Heart left ventricle (tissue), 16 donors: ENCODE data around the gene PLET1. TPM values are rescaled to one million over a fixed set of nuclear protein-coding genes. Genes with fewer than 3 reads are reported as not detected.

ENCODE experiments used
- ATAC-seq, 4 donors: fragments of 200-7000 bp; cut with Tn5 transposase; one replicate each; pipeline ENCODE4 v1.9.1; 2020 to 2022; ENCODE audit warnings: moderate library complexity in 4 of 4, mild to moderate bottlenecking in 3 of 4, moderate number of reproducible peaks in 1 of 4
- DNase-seq, 5 donors: peaks; one replicate each; pipeline ENCODE4 v3.0.0-alpha.2; 2020
- H3K27ac ChIP-seq, 12 donors: fragments of 200-600 bp; sonication (generic) in 4 of 12; one replicate each; pipeline versions ENCODE4 v1.5.0 to v1.8.0; 2016 to 2022; ENCODE audit warnings: mild to moderate bottlenecking in 2 of 12
- H3K27me3 ChIP-seq, 9 donors: fragments of 200-600 bp; sonication (generic) in 2 of 9; one replicate each; pipeline versions ENCODE4 v1.5.1 to v1.8.0; 2016 to 2022; ENCODE audit warnings: mild to moderate bottlenecking in 3 of 9
- H3K36me3 ChIP-seq, 9 donors: fragments of 200-600 bp; sonication (generic) in 2 of 9; one replicate each; pipeline versions ENCODE4 v1.5.0 to v1.8.0; 2018 to 2022; ENCODE audit warnings: mild to moderate bottlenecking in 2 of 9
- H3K4me1 ChIP-seq, 12 donors: fragments of 200-600 bp; sonication (generic) in 4 of 12; one replicate each; pipeline versions ENCODE4 v1.5.0 to v1.8.0; 2016 to 2022; ENCODE audit warnings: mild to moderate bottlenecking in 3 of 12
- H3K4me3 ChIP-seq, 12 donors: fragments of 200-600 bp; sonication (generic) in 4 of 12; one replicate each; pipeline versions ENCODE4 v1.5.0 to v1.8.0; 2017 to 2022; ENCODE audit warnings: mild to moderate bottlenecking in 9 of 12, moderate library complexity in 4 of 12
- H3K9me3 ChIP-seq, 12 donors: fragments of 200-600 bp; sonication (generic) in 4 of 12; one replicate each; pipeline versions ENCODE4 v1.5.0 to v1.8.0; 2016 to 2022; ENCODE audit warnings: mild to moderate bottlenecking in 1 of 12
- CTCF ChIP-seq, 12 donors: fragments of 200-600 bp; sonication (generic) in 4 of 12; IDR thresholded peaks; one replicate each; pipeline versions ENCODE4 v1.5.0 to v1.8.0; 2018 to 2022; ENCODE audit warnings: antibody characterized with exemption in 12 of 12, mild to moderate bottlenecking in 5 of 12
- POLR2A ChIP-seq, 2 donors: fragments of 450-650 bp; IDR thresholded peaks; one replicate each; pipeline ENCODE4 v1.6.1; 2017; ENCODE audit warnings: antibody characterized with exemption in 2 of 2, mild to moderate bottlenecking in 2 of 2, moderate library complexity in 2 of 2
- WGBS, 4 donors: extraction: QIAGEN DNeasy Blood & Tissue Kit in 2 of 4; methylation state at CpG; one replicate each; pipeline versions ENCODE4 v1.1.5 to v1.1.7; 2013 to 2018; 5-methylcytosine and 5-hydroxymethylcytosine counted together
- intact Hi-C, 10 donors: fragments of 100-400 bp; cut with DNase I; formaldehyde crosslinking; loops; one replicate each; pipeline versions ENCODE4 v1.11.1 to v1.14.2; 2022
- polyA plus RNA-seq, 2 donors: library from polyadenylated mRNA; stranded (reverse); fragments of 200-250 nt; gene quantifications; one replicate each; pipeline ENCODE4 v1.2.3, GENCODE V29; 2013
- total RNA-seq, 9 donors: library from RNA; depleted of rRNA in 2 of 9; stranded (reverse); fragments of >200 nt in 2 of 9; fragmentation: NEBNext Ultra II Directional in 3 of 9; extraction: Animal tissue kit (Norgen Biotek cat#: 25700) in 3 of 9; gene quantifications; one replicate each; pipeline versions ENCODE4 v1.1.0 to v1.2.4, GENCODE V29; 2016 to 2023
- donor health status: ischemic (EF 13 %, LVEDD 7.1; RV severe dilation, severe dysfunction).
- donor health status: healthy with polysubstance abuse.
- donor health status: DM: no; HTN: yes; CAD: no.
- donor health status: DM: no; HTN: no; CAD: no.
- donor health status: ischemic (EF 25% LVEDD 6.9; RV normal size, moderate dysfunction).
- donor health status: ischemic (EF 25% LVEDD 5.7; RV mildly dilated, moderate dysfunction).
- donor health status: healthy.
- donor health status: DM: yes; HTN: yes; CAD: no.
- donor health status: ischemic (EF 35%, LVEDD 5.7; RV mildly dilated, moderate dysfunction).
- donor health status: nonischemic (EF 11% LVEDD 7.7; RV severe dilation, severe dysfunction).
- donor health status: DM: yes; HTN: yes; CAD: no.
- donor health status: PGD.
- donor health status: ischemic (EF 29% LVEDD 5.4; RV normal size, mild dysfunction).
- donor health status: nonischemic (EF 23%, LVEDD 6.1; RV moderate dilation, normal function).

The PLET1 gene
- total and polyA plus RNA-seq, 11 donors = not detected

GRCh38 chr11:112291191-112291590, 30.5 kb upstream of the PLET1 start:
- TF ChIP-seq POLR2A (IDR thresholded peaks at IDR 0.05) (no peak), CTCF (IDR thresholded peaks at IDR 0.05) (no peak)
- peak overlapping the region in 10 of 12 donors; percentile 53 to 89 (median 65) for H3K4me3 ChIP-seq
- ATAC-seq (peak in 2 of 4 donors; percentile 7 to 40), DNase-seq (peak in 1 of 5 donors; percentile 43)
- H3K9me3 ChIP-seq = peaks cover 0 to 4% (median 0%) of the 10 kb centered on the region in 12 donors
- no peaks in the 10 kb centered on the region for H3K36me3 ChIP-seq
- intact Hi-C loops = loop anchor here (2.0 to 10.0 kb wide), 17 partner anchors 164 to 998 kb away; partner anchors contain the start of gene NCAM1 (in 1 of the 10)
- no peaks in the 10 kb centered on the region for H3K27me3 ChIP-seq
- WGBS, 4 donors = 54 to 77% (median 69%) methylated on average over 6 of the region's 6 CpGs
- peaks cover 0 to 38% (median 16%) of the 10 kb centered on the region in 12 donors for H3K4me1 ChIP-seq
- peak overlapping the region in 11 of 12 donors; percentile 30 to 91 (median 81) for H3K27ac ChIP-seq

- intact Hi-C loops = loop anchor here (1.0 to 10.0 kb wide), 18 partner anchors 164 to 998 kb away; partner anchors contain the start of gene NCAM1 (in 1 of the 10)
- Histone ChIP-seq H3K27ac (peak overlapping the region; percentile 24 to 91 (median 80)), H3K4me3 (peak overlapping the region; percentile 49 to 89 (median 62)), H3K9me3 (peaks cover 0 to 4% (median 0%) of the 10 kb centered on the region in 12 donors), H3K27me3 (no peaks in the 10 kb centered on the region), H3K4me1 (peaks cover 0 to 44% (median 17%) of the 10 kb centered on the region in 12 donors), H3K36me3 (no peaks in the 10 kb centered on the region)
- DNase-seq (no peak), ATAC-seq (no peak)
- TF ChIP-seq POLR2A (IDR thresholded peaks at IDR 0.05) (peak in 1 of 2 donors; percentile 4), CTCF (IDR thresholded peaks at IDR 0.05) (no peak)
- 6 to 19% (median 14%) methylated on average over 4 of the region's 4 CpGs for WGBS, 4 donors
Measured at GRCh38 chr11:112290493-112290850, 29.8 kb upstream of the PLET1 start.

GRCh38 chr11:112289588-112290492, 29.2 kb upstream of the PLET1 start:
- Histone ChIP-seq H3K36me3 (no peaks in the 10 kb centered on the region), H3K4me1 (peaks cover 0 to 44% (median 16%) of the 10 kb centered on the region in 12 donors), H3K27me3 (no peaks in the 10 kb centered on the region), H3K4me3 (peak overlapping the region; percentile 49 to 89 (median 62)), H3K9me3 (peaks cover 0 to 4% (median 0%) of the 10 kb centered on the region in 12 donors), H3K27ac (peak overlapping the region; percentile 24 to 91 (median 80))
- DNase-seq (peak; percentile 83 to 93 (median 88)), ATAC-seq (peak; percentile 60 to 90 (median 87))
- TF ChIP-seq CTCF (IDR thresholded peaks at IDR 0.05) = peak; percentile 66 to 96 (median 87)
- TF ChIP-seq POLR2A (IDR thresholded peaks at IDR 0.05) = peak in 1 of 2 donors; percentile 66
- 2 to 10% (median 4%) methylated on average over 23 to 60 of the region's 60 CpGs for WGBS, 4 donors
- intact Hi-C loops = loop anchor here (1.0 to 10.0 kb wide), 22 partner anchors 165 to 1002 kb away; partner anchors contain the start of genes DIXDC1 (in 1 of the 10) and NCAM1 (in 1 of the 10)

GRCh38 chr11:112288021-112288420, 27.4 kb upstream of the PLET1 start:
- intact Hi-C loops = loop anchor here in 9 of 10 donors (2.0 to 10.0 kb wide), 9 partner anchors 167 to 1004 kb away; partner anchors contain the start of gene DIXDC1 (in 1 of the 9)
- no peak for ATAC-seq
- Histone ChIP-seq H3K9me3 (peaks cover 0 to 4% (median 0%) of the 10 kb centered on the region in 12 donors), H3K4me1 (peaks cover 0 to 26% (median 9%) of the 10 kb centered on the region in 12 donors), H3K36me3 (no peaks in the 10 kb centered on the region), H3K27ac (no peak overlapping the region), H3K27me3 (no peaks in the 10 kb centered on the region), H3K4me3 (no peak overlapping the region)
- DNase-seq = no peak
- 90 to 93% (median 91%) methylated on average over 3 of the region's 3 CpGs for WGBS, 4 donors
- TF ChIP-seq CTCF (IDR thresholded peaks at IDR 0.05) = no peak
